ENCODE results near the gene MAX. TPM values are rescaled to one million over a fixed set of nuclear protein-coding genes. Genes with fewer than 3 reads are reported as not detected.

Gene MAX
- total and polyA plus RNA-seq, 2 of the 8 experiments (the other 6 are each of a cell fraction or from before 2014, with no cell fraction given) = 36.9 to 65.1 TPM

- H2AK5ac ChIP-seq (ENCODE audit: low read depth, low read length) = no peak overlapping the region
- H4K5ac ChIP-seq (ENCODE audit: insufficient read length, low read depth, low read length) = no peak overlapping the region
- no peak overlapping the region for H3K4me3 ChIP-seq (ENCODE audit: extremely low read depth in 1 of 4, insufficient read depth in 2 of 4, low read depth in 3 of 4, low read length in 4 of 4)
- no peak overlapping the region for H3K27ac ChIP-seq (ENCODE audit: low read depth, low read length)
- H3K4me1 ChIP-seq (replicated peaks in 1 of 4; ENCODE audit: control insufficient read depth in 3 of 4, insufficient read depth in 4 of 4, low read length in 3 of 4) = no peaks in the 10 kb centered on the region; a peak in 2 of 7 replicates
- no peak for DNase-seq (ENCODE audit: low read depth in 1 of 2, low spot score in 2 of 2)
- no peak overlapping the region for H3K14ac ChIP-seq (ENCODE audit: insufficient read length)
- no peak overlapping the region for H3K4me2 ChIP-seq (ENCODE audit: insufficient read depth in 1 of 2, low read depth in 2 of 2, low read length in 2 of 2)
- H3K79me2 ChIP-seq (ENCODE audit: control insufficient read depth in 1 of 2, insufficient read depth in 2 of 2, low read length in 2 of 2) = no peaks in the 10 kb centered on the region
- no peaks in the 10 kb centered on the region for H3K36me3 ChIP-seq (ENCODE audit: control insufficient read depth in 2 of 4, insufficient read depth in 4 of 4, low read length in 3 of 4)
- CTCF ChIA-PET (ENCODE audit: partially characterized antibody) = interaction anchor here (0.9 kb wide), 1 partner anchor 22 kb away, joined by 3 read pairs; no protein-coding TSS in a partner anchor
- no peaks in the 10 kb centered on the region for H3K79me1 ChIP-seq (ENCODE audit: low read depth, low read length)
- H2BK5ac ChIP-seq (ENCODE audit: low read depth, low read length) = no peak overlapping the region
- no peaks in the 10 kb centered on the region for H4K20me1 ChIP-seq (replicated peaks in 1 of 2; ENCODE audit: control insufficient read depth in 1 of 2, insufficient read depth in 2 of 2, low read length in 2 of 2)
- no peak overlapping the region for H3K9ac ChIP-seq (replicated peaks in 1 of 4; ENCODE audit: extremely low read depth in 1 of 4, low read depth in 3 of 4, low read length in 3 of 4)
- no peak overlapping the region for H4K91ac ChIP-seq (replicated peaks; ENCODE audit: insufficient read length, low read length)
- no peak overlapping the region for H2BK15ac ChIP-seq (ENCODE audit: low read length)
- no peak overlapping the region for H3K56ac ChIP-seq (replicated peaks; ENCODE audit: insufficient read length, low read depth, low read length)
- H2AFZ ChIP-seq (ENCODE audit: low read length) = no peak overlapping the region
- 83% methylated on average over 4 of the region's 4 CpGs; no CpG with 5 or more reads in 1 of the 2 experiments for WGBS, 2 experiments (ENCODE audit: extremely low coverage in 1 of 2, insufficient coverage in 1 of 2, insufficient read length in 1 of 2, insufficient replicate concordance in 2 of 2, low coverage in 1 of 2, low lambda C conversion rate in 2 of 2, missing lambda C conversion rate in 1 of 2)
- no peak for FAIRE-seq
- POLR2A ChIA-PET (ENCODE audit: partially characterized antibody) = no interaction called here
- H2BK12ac ChIP-seq (ENCODE audit: low read depth, low read length) = no peak overlapping the region
- no peak overlapping the region for H3K18ac ChIP-seq (ENCODE audit: extremely low read depth, low read length)
- no peak overlapping the region for H2BK120ac ChIP-seq (replicated peaks; ENCODE audit: low read depth, low read length)
- H3K23me2 ChIP-seq (ENCODE audit: low read depth, low read length) = no peaks in the 10 kb centered on the region
- no peak overlapping the region for H2BK20ac ChIP-seq (ENCODE audit: low read length)
- H3K9me3 ChIP-seq (ENCODE audit: insufficient read depth in 2 of 2, low read depth in 1 of 2, low read length in 1 of 2) = no peaks in the 10 kb centered on the region
- H4K8ac ChIP-seq (ENCODE audit: extremely low read depth, insufficient read depth, low read length) = no peak overlapping the region
- H3K4ac ChIP-seq (replicated peaks; ENCODE audit: insufficient read length, low read depth, low read length) = no peak overlapping the region
- no peak overlapping the region for H3K23ac ChIP-seq (ENCODE audit: insufficient read length)
- peaks cover 0 to 1% (median 0%) of the 10 kb centered on the region in 4 experiments; a peak in 1 of 7 replicates for H3K27me3 ChIP-seq (replicated peaks in 1 of 4; ENCODE audit: control insufficient read depth in 3 of 4, extremely low read depth in 1 of 4, insufficient read depth in 3 of 4, low read length in 3 of 4)
- TF ChIP-seq EGR1 (IDR thresholded peaks at IDR 0.05; ENCODE audit: borderline replicate concordance, low read depth, low read length) (no peak), TCF12 (IDR thresholded peaks at IDR 0.05; ENCODE audit: low read depth, low read length) (no peak), SP2 (IDR thresholded peaks at IDR 0.05; ENCODE audit: low read length) (no peak), SIN3A (conservative IDR thresholded peaks at IDR 0.05 in 1 of 2, IDR thresholded peaks at IDR 0.05 in 1 of 2; ENCODE audit: low read depth in 1 of 2, low read length in 2 of 2) (no peak), ATF2 (IDR thresholded peaks at IDR 0.05; ENCODE audit: low read length) (no peak), E2F6 (IDR thresholded peaks at IDR 0.05) (no peak), GABPA (IDR thresholded peaks at IDR 0.05; ENCODE audit: borderline replicate concordance, insufficient read depth, low read length) (no peak), RBBP5 (IDR thresholded peaks at IDR 0.05; ENCODE audit: borderline replicate concordance, low read depth, low read length) (no peak), CHD1 (IDR thresholded peaks at IDR 0.05; ENCODE audit: low read depth, low read length) (no peak), PHF8 (conservative IDR thresholded peaks at IDR 0.05; ENCODE audit: low read depth, low read length) (no peak), RNF2 (IDR thresholded peaks at IDR 0.05; ENCODE audit: borderline replicate concordance, low read depth, low read length, missing control alignments, poor library complexity, severe bottlenecking) (no peak)
Measured at GRCh38 chr14:65142429-65142828, 40.1 kb upstream of the MAX start.
